Measurements from ENCODE around the gene GTF2H4. TPM values are rescaled to one million over a fixed set of nuclear protein-coding genes. Genes with fewer than 3 reads are reported as not detected.

The GTF2H4 gene
- total RNA-seq, 2 experiments from 2014 or later: 30.5 to 48.7 TPM

GRCh38 chr6:30912746-30913520, 4.9 kb downstream of the GTF2H4 start:
- Histone ChIP-seq H3K79me2 (ENCODE audit: insufficient read depth, low read depth, low read length) (peaks cover 16% of the 10 kb centered on the region; the same call in 1 of the 2 replicates), H3K9me3 (ENCODE audit: low read length) (no peaks in the 10 kb centered on the region), H3K4me3 (ENCODE audit: low read depth, low read length, poor library complexity, severe bottlenecking) (no peak overlapping the region), H3K4me1 (ENCODE audit: insufficient read depth, low read length, poor library complexity, severe bottlenecking) (peaks cover 30% of the 10 kb centered on the region), H3K4me2 (ENCODE audit: low read length) (no peak overlapping the region), H3K36me3 (ENCODE audit: insufficient read depth, low read length) (peaks cover 59% of the 10 kb centered on the region), H3K27ac (ENCODE audit: low read depth, low read length, poor library complexity, severe bottlenecking) (no peak overlapping the region), H2AFZ (ENCODE audit: low read length) (no peak overlapping the region), H3K9me2 (ENCODE audit: insufficient read depth, low read length) (no peaks in the 10 kb centered on the region), H4K20me1 (ENCODE audit: insufficient read depth, low read length) (no peaks in the 10 kb centered on the region)
- intact Hi-C loops (cut with micrococcal nuclease; ENCODE audit: unreplicated experiment): no loop called here
- DNase-seq (ENCODE audit: low spot score): no peak
- BruUV-seq (replicated peaks): no TSS peak
- TF ChIP-seq, protein P1, sequence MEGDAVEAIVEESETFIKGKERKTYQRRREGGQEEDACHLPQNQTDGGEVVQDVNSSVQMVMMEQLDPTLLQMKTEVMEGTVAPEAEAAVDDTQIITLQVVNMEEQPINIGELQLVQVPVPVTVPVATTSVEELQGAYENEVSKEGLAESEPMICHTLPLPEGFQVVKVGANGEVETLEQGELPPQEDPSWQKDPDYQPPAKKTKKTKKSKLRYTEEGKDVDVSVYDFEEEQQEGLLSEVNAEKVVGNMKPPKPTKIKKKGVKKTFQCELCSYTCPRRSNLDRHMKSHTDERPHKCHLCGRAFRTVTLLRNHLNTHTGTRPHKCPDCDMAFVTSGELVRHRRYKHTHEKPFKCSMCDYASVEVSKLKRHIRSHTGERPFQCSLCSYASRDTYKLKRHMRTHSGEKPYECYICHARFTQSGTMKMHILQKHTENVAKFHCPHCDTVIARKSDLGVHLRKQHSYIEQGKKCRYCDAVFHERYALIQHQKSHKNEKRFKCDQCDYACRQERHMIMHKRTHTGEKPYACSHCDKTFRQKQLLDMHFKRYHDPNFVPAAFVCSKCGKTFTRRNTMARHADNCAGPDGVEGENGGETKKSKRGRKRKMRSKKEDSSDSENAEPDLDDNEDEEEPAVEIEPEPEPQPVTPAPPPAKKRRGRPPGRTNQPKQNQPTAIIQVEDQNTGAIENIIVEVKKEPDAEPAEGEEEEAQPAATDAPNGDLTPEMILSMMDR (conservative IDR thresholded peaks at IDR 0.05; ENCODE audit: low read length): no peak
- no peak for TF ChIP-seq EZH2phosphoT487 (IDR thresholded peaks at IDR 0.05; ENCODE audit: borderline replicate concordance, low read depth, low read length)
- ChIA-PET POLR2A (interaction anchor here (0.7 to 1.0 kb wide), 3 partner anchors 9 to 191 kb away, joined by 3 to 4 read pairs (median 4); no protein-coding TSS in a partner anchor), CTCF (ENCODE audit: unreplicated experiment) (no interaction called here)

GRCh38 chr6:30913721-30914075, 5.7 kb downstream of the GTF2H4 start:
- Histone ChIP-seq H3K9me3 (ENCODE audit: low read length) (no peaks in the 10 kb centered on the region), H3K4me3 (ENCODE audit: low read depth, low read length, poor library complexity, severe bottlenecking) (peak overlapping the region; percentile 76), H3K4me2 (ENCODE audit: low read length) (peak overlapping the region; percentile 98), H4K20me1 (ENCODE audit: insufficient read depth, low read length) (no peaks in the 10 kb centered on the region), H3K27ac (ENCODE audit: low read depth, low read length, poor library complexity, severe bottlenecking) (no peak overlapping the region), H3K36me3 (ENCODE audit: insufficient read depth, low read length) (peaks cover 66% of the 10 kb centered on the region), H2AFZ (ENCODE audit: low read length) (peak overlapping the region; percentile 56; the same call in 1 of the 2 replicates), H3K4me1 (ENCODE audit: insufficient read depth, low read length, poor library complexity, severe bottlenecking) (peaks cover 29% of the 10 kb centered on the region), H3K9me2 (ENCODE audit: insufficient read depth, low read length) (no peaks in the 10 kb centered on the region), H3K79me2 (ENCODE audit: insufficient read depth, low read depth, low read length) (peaks cover 9% of the 10 kb centered on the region; the same call in 1 of the 2 replicates)
- POLR2A ChIA-PET: interaction anchor here (0.7 to 1.4 kb wide), 4 partner anchors 9 to 191 kb away, joined by 3 to 5 read pairs (median 4); no protein-coding TSS in a partner anchor
- intact Hi-C loops (cut with micrococcal nuclease; ENCODE audit: unreplicated experiment): loop anchor here (1.0 to 2.0 kb wide), 3 partner anchors 29 to 173 kb away; partner anchors contain the start of gene DDR1
- no TSS peak for BruUV-seq (replicated peaks)
- DNase-seq (ENCODE audit: low spot score): no peak
- TF ChIP-seq, protein P1 (conservative IDR thresholded peaks at IDR 0.05; ENCODE audit: low read length): no peak
- no peak for TF ChIP-seq EZH2phosphoT487 (IDR thresholded peaks at IDR 0.05; ENCODE audit: borderline replicate concordance, low read depth, low read length)
- CTCF ChIA-PET (ENCODE audit: unreplicated experiment): interaction anchor here (2.3 kb wide), 1 partner anchor 157 kb away, joined by 7 read pairs; no protein-coding TSS in a partner anchor
